HG02840 (cell line): ENCODE results near the gene SHISA9.

Experiments
- ATAC-seq: cut with Tn5 transposase; IDR thresholded peaks from one replicate; pipeline ENCODE4 v1.9.1; 2021; ENCODE audit warnings: mild to moderate bottlenecking, moderate library complexity, moderate number of reproducible peaks; ENCODE audit not compliant: unreplicated experiment, low FRiP score

SHISA9 gene

GRCh38 chr16:13012601-13013000 is 111.2 kb downstream of the SHISA9 start:
- ATAC-seq = no peak

- no peak for ATAC-seq
Measured at GRCh38 chr16:13013043-13013442, 111.6 kb downstream of the SHISA9 start.

GRCh38 chr16:13014476-13014875 is 113.1 kb downstream of the SHISA9 start:
- ATAC-seq = no peak

- ATAC-seq = no peak
Measured at GRCh38 chr16:13018026-13018425, 116.6 kb downstream of the SHISA9 start.

DNA sequence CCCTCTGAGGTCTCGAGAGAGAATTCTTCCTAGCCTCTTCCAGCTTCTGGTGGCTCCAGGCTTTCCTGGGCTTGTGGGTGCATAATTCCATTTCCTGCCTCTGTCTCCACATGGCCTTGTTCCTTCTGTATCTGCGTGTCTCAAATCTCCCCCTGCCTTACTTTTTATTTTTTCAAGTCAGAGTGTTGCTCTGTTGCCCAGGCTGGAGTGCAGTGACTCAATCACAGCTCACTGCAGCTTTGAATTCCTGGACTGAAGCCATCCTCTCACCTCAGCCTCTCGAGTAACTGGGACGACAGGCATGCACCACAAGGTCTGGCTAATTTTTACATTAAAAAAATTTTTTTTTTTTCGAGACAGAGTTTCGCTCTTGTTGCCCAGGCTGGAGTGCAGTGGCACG is 120.6 kb downstream of the SHISA9 start:
- no peak for ATAC-seq

DNA sequence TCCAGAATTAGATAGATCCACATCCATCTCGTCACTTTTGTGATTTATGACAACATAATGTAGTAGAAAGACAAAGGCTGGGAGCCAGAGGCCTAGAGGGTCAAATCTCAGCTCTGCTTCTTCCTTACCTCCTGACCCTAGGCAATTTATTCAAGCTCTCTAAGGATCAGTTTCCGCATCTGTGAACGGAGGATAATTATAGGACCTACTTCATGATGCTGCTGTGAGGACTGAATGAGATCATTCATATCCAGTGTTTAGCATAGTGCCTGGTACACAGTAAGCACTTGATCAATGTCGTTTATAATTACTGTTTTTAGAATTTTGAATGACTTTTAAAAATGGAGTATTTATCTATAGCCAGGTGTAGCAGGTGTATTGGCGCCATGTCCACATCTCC is 128.4 kb downstream of the SHISA9 start:
- ATAC-seq = no peak

DNA sequence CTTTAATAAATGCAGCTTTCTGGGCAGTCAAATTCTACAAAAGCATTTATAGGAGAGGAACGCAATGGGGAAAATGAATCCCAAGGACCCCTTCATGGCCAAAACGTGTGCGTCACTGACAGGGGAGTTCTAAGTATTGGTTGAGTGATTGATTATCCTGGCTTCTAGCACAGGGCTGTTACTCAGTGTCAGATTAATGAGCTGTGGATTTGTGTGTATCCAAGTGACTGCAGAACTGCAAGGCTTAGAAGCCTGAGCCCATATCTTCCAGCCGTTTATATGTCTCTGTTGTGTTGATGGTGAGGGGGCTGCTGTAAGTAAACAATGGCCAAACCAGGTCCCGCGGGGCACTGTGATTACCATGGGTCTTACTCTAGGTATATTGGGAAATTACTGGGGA is 129.4 kb downstream of the SHISA9 start:
- ATAC-seq = no peak

DNA sequence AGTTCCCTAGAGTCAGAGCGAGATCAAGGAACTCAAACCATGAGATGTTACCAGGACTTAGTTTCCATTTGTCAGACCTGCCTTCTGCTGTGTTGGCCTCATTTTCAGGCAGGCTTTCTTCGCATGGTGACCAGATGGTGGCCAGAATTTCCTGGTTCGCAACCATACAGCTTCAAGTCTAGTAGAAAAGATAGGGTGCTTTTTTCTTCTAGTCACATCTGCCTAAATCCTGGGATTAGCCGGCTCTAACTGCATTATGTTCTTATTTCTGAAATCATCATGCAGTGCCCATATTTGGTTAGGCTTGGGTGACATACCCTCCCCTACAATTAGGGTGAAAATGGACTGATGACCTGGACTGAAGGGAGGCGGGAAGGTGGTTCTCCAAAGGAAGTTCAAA is 131.5 kb downstream of the SHISA9 start:
- no peak for ATAC-seq

DNA sequence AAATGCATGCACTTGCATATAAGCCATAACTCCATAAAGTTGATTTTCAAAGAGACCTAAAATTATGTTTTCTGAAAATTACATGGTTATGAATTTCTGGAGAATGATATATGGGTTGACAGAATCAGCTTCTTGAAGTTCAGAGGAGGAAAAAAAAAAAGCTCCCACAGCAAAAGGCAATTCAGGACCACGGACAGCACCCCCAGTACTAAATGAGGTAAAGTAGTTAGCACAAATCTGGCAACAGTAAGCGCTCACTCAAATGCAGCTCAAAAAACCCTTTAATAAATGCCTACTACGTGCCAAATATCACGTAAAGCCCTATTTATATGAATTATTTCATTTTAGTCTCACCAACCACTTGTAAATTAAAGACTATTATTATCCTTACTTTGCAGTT is 135.2 kb downstream of the SHISA9 start:
- no peak for ATAC-seq

GRCh38 chr16:13038591-13038990 is 137.2 kb downstream of the SHISA9 start:
- no peak for ATAC-seq

GRCh38 chr16:13039526-13039925 is 138.1 kb downstream of the SHISA9 start:
- no peak for ATAC-seq

GRCh38 chr16:13041180-13041579 is 139.8 kb downstream of the SHISA9 start:
- ATAC-seq = no peak

GRCh38 chr16:13041646-13042290 is 140.4 kb downstream of the SHISA9 start:
- ATAC-seq = no peak

- ATAC-seq = no peak
Measured at GRCh38 chr16:13042291-13042685, 140.9 kb downstream of the SHISA9 start.

GRCh38 chr16:13046061-13046821 is 144.8 kb downstream of the SHISA9 start:
- ATAC-seq = no peak

DNA sequence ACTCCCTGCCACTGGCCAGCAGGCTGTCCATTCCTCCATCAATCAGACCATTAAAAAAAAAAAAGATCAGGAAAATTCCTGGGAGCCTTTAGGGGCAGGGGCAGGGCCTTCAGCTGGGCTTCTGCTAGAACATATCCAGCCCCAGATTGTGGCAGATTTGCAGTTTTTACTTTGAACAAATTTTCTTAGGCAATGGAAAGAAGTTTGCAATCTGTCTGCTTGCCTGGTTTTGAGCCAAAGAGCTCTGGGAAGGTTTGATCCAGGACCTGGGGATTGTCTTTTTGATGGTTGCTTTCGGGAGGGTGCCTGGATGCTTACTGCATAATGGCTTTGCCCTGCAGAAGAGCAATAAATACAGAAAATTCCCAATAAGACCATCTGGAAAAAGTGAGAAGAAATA is 145.9 kb downstream of the SHISA9 start:
- ATAC-seq = no peak

GRCh38 chr16:13049688-13050087 is 148.3 kb downstream of the SHISA9 start:
- ATAC-seq = no peak

- ATAC-seq = no peak
Measured at GRCh38 chr16:13052431-13052830, 151.0 kb downstream of the SHISA9 start.

DNA sequence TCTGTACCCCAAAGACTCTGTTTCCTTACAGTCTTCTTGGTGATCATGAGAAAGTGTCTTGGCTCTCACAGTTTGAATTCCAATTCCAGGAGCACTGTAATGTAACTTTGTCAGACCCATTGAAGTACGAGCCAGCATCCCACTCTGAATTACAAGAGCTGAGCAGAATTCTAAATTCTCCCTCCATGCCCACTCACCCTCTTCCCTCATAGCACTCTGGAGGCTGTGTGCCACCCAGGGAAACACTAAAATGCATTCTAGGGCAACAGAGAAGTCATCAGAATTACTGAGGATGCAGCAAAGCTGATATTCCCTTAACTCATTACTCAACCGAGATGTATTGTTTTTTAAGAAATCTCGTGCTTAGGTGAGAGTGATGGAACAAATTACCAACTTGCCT is 154.1 kb downstream of the SHISA9 start:
- ATAC-seq = no peak

GRCh38 chr16:13056607-13057006 is 155.2 kb downstream of the SHISA9 start:
- ATAC-seq = no peak

DNA sequence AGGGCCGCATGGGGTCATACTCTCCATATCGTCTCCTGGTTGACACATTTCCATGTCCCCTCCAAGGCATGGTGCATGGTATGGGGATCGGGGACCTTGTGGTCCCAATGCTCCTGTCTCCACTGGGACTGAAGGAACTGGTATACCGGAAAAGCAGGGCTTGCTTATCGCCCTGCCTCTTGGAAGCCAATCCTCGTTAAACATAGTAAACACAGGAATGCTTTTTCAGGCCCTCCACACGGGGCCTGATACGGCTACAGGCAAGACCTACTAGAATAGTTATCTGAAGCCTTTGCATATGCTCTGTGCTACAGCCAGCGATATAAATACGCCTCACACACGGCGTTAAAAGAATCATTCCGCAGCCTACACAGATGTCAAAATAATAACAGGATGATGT is 159.5 kb downstream of the SHISA9 start:
- no peak for ATAC-seq

- no peak for ATAC-seq
Measured at GRCh38 chr16:13061691-13062090, 160.3 kb downstream of the SHISA9 start.
